COLO668 (cell line): ENCODE measurements around the gene KARS1.

Experiments used
- DNase-seq: peaks from one replicate; lab custom pipeline; 2025; ENCODE audit not compliant: unreplicated experiment; lab: John Stamatoyannopoulos, UW

KARS1 gene

DNA sequence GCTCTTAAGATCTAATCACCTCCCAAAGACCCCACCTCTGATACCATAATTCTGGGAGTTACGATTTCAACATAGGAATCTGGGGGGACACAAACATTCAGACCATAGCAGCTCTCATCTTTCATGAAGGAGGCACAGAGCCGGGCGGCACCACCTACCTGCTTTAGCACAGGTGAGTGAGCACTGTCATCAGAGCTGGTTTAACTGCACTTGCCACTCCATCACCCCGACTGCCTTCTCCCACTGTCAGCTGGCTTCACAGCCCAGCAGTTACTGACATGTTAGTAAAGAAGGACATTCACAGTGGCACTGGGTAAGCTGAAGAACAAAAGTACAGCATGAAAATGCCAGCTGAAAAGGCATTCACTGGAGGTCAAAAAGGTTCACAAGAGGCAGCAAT, 58.7 kb downstream of the KARS1 start:
- no peak for DNase-seq

DNA sequence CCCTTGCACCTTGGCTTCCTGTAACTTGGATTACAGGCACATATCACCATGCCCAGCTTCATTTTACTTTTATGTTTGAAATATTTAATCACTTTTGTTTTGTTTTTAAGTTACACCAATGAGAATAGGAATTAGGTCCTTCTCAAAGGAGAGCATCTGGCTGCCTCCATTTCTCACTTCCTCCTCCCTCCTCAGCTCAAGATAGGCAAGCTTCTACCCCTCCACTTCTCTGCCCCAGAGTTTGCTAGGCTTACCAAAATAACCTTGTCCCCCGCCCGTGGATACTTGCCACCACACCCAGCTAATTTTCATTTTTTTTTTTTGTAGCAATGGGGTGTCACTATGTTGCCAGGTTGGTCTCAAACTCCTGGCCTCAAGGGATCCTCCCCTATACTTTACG, 63.4 kb downstream of the KARS1 start:
- no peak for DNase-seq

DNA sequence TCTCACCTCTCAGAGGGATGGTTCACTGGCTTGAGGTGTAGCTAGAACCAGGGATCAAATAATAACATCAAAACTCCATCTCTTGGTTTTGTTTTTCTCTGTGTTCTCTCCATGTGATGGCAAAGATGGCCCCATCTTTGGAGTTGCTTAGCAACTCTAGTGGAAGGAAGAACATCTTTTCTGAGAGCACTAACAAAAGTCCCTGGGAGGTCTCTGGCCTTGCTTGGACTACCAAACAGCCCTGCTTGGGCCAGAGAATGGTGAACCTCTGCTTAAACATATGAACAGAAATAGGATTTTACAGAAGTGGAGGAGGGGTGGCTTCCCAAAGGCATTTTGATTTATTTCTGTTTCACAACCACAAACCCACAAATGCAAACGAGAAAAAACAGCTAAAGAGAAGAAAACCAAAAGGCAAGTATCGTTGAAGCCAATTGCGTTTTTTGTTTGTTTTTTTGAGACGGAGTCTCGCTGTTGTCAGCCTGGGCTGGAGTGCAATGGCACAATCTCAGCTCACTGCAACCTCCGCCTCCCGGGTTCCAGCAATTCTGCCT, 68.1 kb downstream of the KARS1 start:
- no peak for DNase-seq

DNA sequence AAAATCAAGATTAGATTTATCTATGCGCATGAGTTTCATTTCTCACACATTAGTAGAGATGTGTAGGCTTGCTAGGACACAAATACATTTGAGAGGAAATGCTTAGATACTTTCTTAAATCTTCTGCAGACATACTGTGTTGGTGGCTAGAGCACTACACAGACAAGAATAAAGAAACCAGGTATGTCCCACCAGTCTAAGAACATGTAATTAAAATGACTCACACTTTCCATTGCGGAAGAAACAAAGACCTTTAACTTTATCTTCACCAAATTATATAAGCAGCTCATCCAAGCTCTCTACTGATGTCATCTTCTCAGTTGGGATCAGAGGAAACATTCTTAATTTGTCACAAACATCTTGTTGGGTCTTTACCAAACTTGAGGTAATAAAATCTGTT, 68.7 kb downstream of the KARS1 start:
- no peak for DNase-seq

DNA sequence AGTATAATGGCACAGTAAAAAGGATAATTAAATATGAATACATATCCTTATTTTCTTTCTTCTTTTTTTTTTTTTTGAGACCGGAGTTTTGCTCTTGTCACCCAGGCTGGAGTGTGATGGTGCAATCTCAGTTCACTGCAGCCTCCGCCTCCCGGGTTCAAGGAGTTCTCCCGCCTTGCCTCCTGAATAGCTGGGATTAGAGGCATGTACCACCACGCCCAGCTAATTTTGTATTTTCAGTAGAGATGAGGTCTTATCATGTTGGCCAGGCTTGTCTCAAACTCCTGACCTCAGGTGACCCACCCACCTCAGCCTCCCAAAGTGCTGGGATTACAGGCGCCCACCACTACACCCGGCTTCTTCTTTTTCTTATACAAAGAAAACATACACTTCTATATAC, 69.3 kb downstream of the KARS1 start:
- DNase-seq: no peak
